AG10803 (cell line): ENCODE data around the gene HDAC2.
A peak's percentile ranks its signal among the peaks of the same experiment; 100 is the strongest.

Experiments used
- DNase-seq: peaks from one replicate; pipeline ENCODE4 v3.0.0; 2010; ENCODE audit warnings: low read depth
- H3K4me3 ChIP-seq: 2 replicates; pipeline ENCODE4 v1.5.1; 2011; ENCODE audit warnings: mild to moderate bottlenecking, low read length, control low read depth
- CTCF ChIP-seq: conservative IDR thresholded peaks from 2 replicates; pipeline ENCODE4 v1.5.1; 2011; ENCODE audit warnings: mild to moderate bottlenecking, low read length, control low read depth, inconsistent platforms

Gene HDAC2

GRCh38 chr6:114001354-114001753, 30.4 kb upstream of the HDAC2 start:
- no peak for TF ChIP-seq CTCF
- no peak overlapping the region for H3K4me3 ChIP-seq
- no peak for DNase-seq

- no peak overlapping the region for H3K4me3 ChIP-seq
- no peak for TF ChIP-seq CTCF
- DNase-seq: peak; percentile 54
Measured at GRCh38 chr6:114000069-114000468, 29.1 kb upstream of the HDAC2 start.

GRCh38 chr6:113999284-113999683, 28.3 kb upstream of the HDAC2 start:
- no peak for DNase-seq
- TF ChIP-seq CTCF: no peak
- H3K4me3 ChIP-seq: no peak overlapping the region

GRCh38 chr6:113998811-113999210, 27.9 kb upstream of the HDAC2 start:
- no peak for TF ChIP-seq CTCF
- H3K4me3 ChIP-seq: no peak overlapping the region
- DNase-seq: no peak

GRCh38 chr6:113997116-113997515, 26.2 kb upstream of the HDAC2 start:
- no peak for TF ChIP-seq CTCF
- DNase-seq: peak; percentile 89

GRCh38 chr6:113995634-113996033, 24.7 kb upstream of the HDAC2 start:
- DNase-seq: peak; percentile 97
- no peak for TF ChIP-seq CTCF
- H3K4me3 ChIP-seq: peak overlapping the region; percentile 2; the same call in 1 of the 2 replicates

More at GRCh38 chr6:113997116-113997515, 26.2 kb upstream of the HDAC2 start:
- H3K4me3 ChIP-seq: no peak overlapping the region

- no peak overlapping the region for H3K4me3 ChIP-seq
- peak; percentile 97 for TF ChIP-seq CTCF
- DNase-seq: peak; percentile 95
Measured at GRCh38 chr6:113994934-113995342, 24.0 kb upstream of the HDAC2 start.
